Stimulated activated CD8-positive, alpha-beta memory T cell treated with anti-CD3 and anti-CD28 coated beads, Interleukin-2, amount 100 ng/mL, for 48 hours (primary cell): ENCODE data around the gene ZSCAN26.
"Not testable (repeated sequence)": the region's sequence is repeated elsewhere in the genome, so short reads cannot be mapped to it uniquely, and the experiment has no call there.

Source experiments
- DNase-seq, 2 donors: peaks; one replicate each; pipeline ENCODE4 v3.0.0-alpha.2; 2020; ENCODE audit warnings: low read depth in 2 of 2

The ZSCAN26 gene

GRCh38 chr6:28257042-28257441 lies 9.9 kb upstream of the ZSCAN26 start:
- DNase-seq, result no peak

- DNase-seq, result peak; percentile 46 to 54
These were observed 7.8 kb upstream of the ZSCAN26 start, which contains the start of gene NKAPL for GRCh38 chr6:28258877-28259777. TSS of gene NKAPL (plus strand) at chr6:28259297. CDS start at chr6:28259372, 75 bp downstream.

GRCh38 chr6:28263922-28264321 lies 3.0 kb upstream of the ZSCAN26 start:
- no peak for DNase-seq

GRCh38 chr6:28264834-28265401 lies 2.0 kb upstream of the ZSCAN26 start:
- no peak for DNase-seq

GRCh38 chr6:28266563-28266961 lies 381 bp upstream of the ZSCAN26 start:
- no peak for DNase-seq

GRCh38 chr6:28267695-28268059 lies 734 bp downstream of the ZSCAN26 start:
- no peak for DNase-seq

- no peak for DNase-seq
These were observed 2.5 kb downstream of the ZSCAN26 start for GRCh38 chr6:28269492-28269891.

- DNase-seq, result no peak
These were observed 7.9 kb downstream of the ZSCAN26 start for GRCh38 chr6:28274888-28275287.

- no peak for DNase-seq
These were observed 10.8 kb downstream of the ZSCAN26 start for GRCh38 chr6:28277746-28278145.

GRCh38 chr6:28280595-28281287 lies 13.8 kb downstream of the ZSCAN26 start:
- DNase-seq, result no peak

- DNase-seq, result peak; percentile 57 to 63
These were observed 14.5 kb downstream of the ZSCAN26 start, which contains the start of gene PGBD1 for GRCh38 chr6:28281288-28282064. TSS of gene PGBD1 (plus strand) at chr6:28281572. CDS start at chr6:28283814, 2,242 bp downstream.

GRCh38 chr6:28282926-28283325 lies 16.0 kb downstream of the ZSCAN26 start:
- no peak for DNase-seq

GRCh38 chr6:28291573-28291972 lies 24.6 kb downstream of the ZSCAN26 start:
- no peak for DNase-seq

- DNase-seq, result no peak
These were observed 28.4 kb downstream of the ZSCAN26 start for GRCh38 chr6:28295326-28295725.

- DNase-seq, result no peak
These were observed 29.6 kb downstream of the ZSCAN26 start for GRCh38 chr6:28296520-28297060.

- no peak for DNase-seq
These were observed 36.6 kb downstream of the ZSCAN26 start for GRCh38 chr6:28303570-28303969.

- not testable (repeated sequence) for DNase-seq
These were observed 39.4 kb downstream of the ZSCAN26 start for GRCh38 chr6:28306363-28306762.

- no peak for DNase-seq
These were observed 44.3 kb downstream of the ZSCAN26 start for GRCh38 chr6:28311139-28311823.

- DNase-seq, result no peak
These were observed 46.0 kb downstream of the ZSCAN26 start for GRCh38 chr6:28312939-28313338.

- no peak for DNase-seq
These were observed 48.7 kb downstream of the ZSCAN26 start for GRCh38 chr6:28315628-28316027.

- DNase-seq, result not testable (repeated sequence)
These were observed 50.9 kb downstream of the ZSCAN26 start for GRCh38 chr6:28317866-28318265.
